HepG2 (cell line): ENCODE measurements around the gene ABCC10. TPM values are rescaled to one million over a fixed set of nuclear protein-coding genes. Genes with fewer than 3 reads are reported as not detected.

Source experiments
- ATAC-seq: fragments of 200-7000 bp; cut with Tn5 transposase; 3 replicates; pipeline ENCODE4 v1.9.1; 2020; ENCODE audit warnings: mild to moderate bottlenecking, moderate library complexity
- BruUV-seq: library from RNA; stranded (reverse); fragments of 400-500 nt; replicated peaks from 2 replicates; lab custom pipeline; 2021; lab: Mats Ljungman, UMichigan
- CTCF ChIA-PET: fragments of 300-600 bp; formaldehyde crosslinking; extraction: SDS; loops from one replicate; lab custom pipeline; 2021; ENCODE audit warnings: low total read pairs, inconsistent platforms, low intra/inter-chr PET ratio; lab: Yijun Ruan, JAX
- POLR2A ChIA-PET: fragments of 350-600 bp; sonication (Branson Sonifier 250); formaldehyde crosslinking; loops from one replicate; lab custom pipeline; 2020; ENCODE audit warnings: antibody characterized with exemption, inconsistent platforms; lab: Yijun Ruan, JAX
- DNase-seq: peaks from one replicate; pipeline ENCODE4 v3.0.0-alpha.2; 2015; ENCODE audit warnings: low spot score
- FAIRE-seq: peaks from 3 replicates; lab custom pipeline; 2011; peaks lifted over from hg19 to GRCh38; lab: Jason Lieb, UNC
- H2AFZ ChIP-seq: one replicate; pipeline ENCODE4 v1.6.1; 2011; ENCODE audit warnings: low read length, inconsistent platforms
- H3K27ac ChIP-seq: fragments of 300-600 bp; 3 replicates; pipeline ENCODE4 v1.8.0; 2011; ENCODE audit warnings: mixed run types, mild to moderate bottlenecking, mixed read lengths, low read length, inconsistent platforms; ENCODE audit not compliant: insufficient read depth; ENCODE audit errors: extremely low read length
- H3K27me3 ChIP-seq, 2 experiments: fragments of 200-600 bp in 1 of 2; 2 replicates in 1 of 2; 3 replicates in 1 of 2; pipeline versions ENCODE4 v1.6.0 to v1.8.0; 2011; ENCODE audit warnings: low read length in 2 of 2, mild to moderate bottlenecking in 2 of 2, moderate library complexity in 2 of 2, inconsistent platforms in 1 of 2; ENCODE audit not compliant: insufficient read depth in 2 of 2, control insufficient read depth in 1 of 2
- H3K36me3 ChIP-seq, 2 experiments: fragments of 200-600 bp in 1 of 2; replicated peaks in 1 of 2; 2 replicates in 1 of 2; 3 replicates in 1 of 2; pipeline versions ENCODE4 v1.5.1 to v1.8.0; 2011; ENCODE audit warnings: low read length in 2 of 2, inconsistent platforms in 1 of 2; ENCODE audit not compliant: insufficient read depth in 2 of 2, control insufficient read depth in 1 of 2
- H3K4me1 ChIP-seq: 2 replicates; pipeline ENCODE4 v1.5.1; 2012; ENCODE audit warnings: low read length, inconsistent platforms; ENCODE audit not compliant: insufficient read depth
- H3K4me2 ChIP-seq: 2 replicates; pipeline ENCODE4 v1.6.0; 2011; ENCODE audit warnings: low read depth, low read length, inconsistent platforms
- H3K4me3 ChIP-seq, 3 experiments: fragments of 200-600 bp in 1 of 3; sonication (generic), shearing (Covaris generic) in 1 of 3; replicated peaks in 1 of 3; 2 replicates each; pipeline ENCODE4 v1.5.1; 2011 to 2016; ENCODE audit warnings: low read length in 3 of 3, inconsistent platforms in 2 of 3, low read depth in 2 of 3, mild to moderate bottlenecking in 2 of 3, control low read depth in 1 of 3, mixed read lengths in 1 of 3; ENCODE audit not compliant: insufficient read depth in 1 of 3
- H3K79me2 ChIP-seq: one replicate; pipeline ENCODE4 v1.6.1; 2011; ENCODE audit warnings: low read length, inconsistent platforms; ENCODE audit not compliant: insufficient read depth
- H3K9ac ChIP-seq: 2 replicates; pipeline ENCODE4 v1.6.0; 2011; ENCODE audit warnings: mild to moderate bottlenecking, low read depth, low read length, inconsistent platforms; ENCODE audit not compliant: insufficient read depth
- H3K9me3 ChIP-seq: 2 replicates; pipeline ENCODE4 v1.5.1; 2012; ENCODE audit warnings: mild to moderate bottlenecking, low read length
- H4K20me1 ChIP-seq: 2 replicates; pipeline ENCODE4 v1.6.0; 2011; ENCODE audit warnings: inconsistent platforms, mild to moderate bottlenecking, low read length, moderate library complexity; ENCODE audit not compliant: insufficient read depth
- AGO2 ChIP-seq: fragments of 200-400 bp; formaldehyde crosslinking; optimal IDR thresholded peaks from 2 replicates; pipeline ENCODE3; 2017; ENCODE audit warnings: mild to moderate bottlenecking, low read depth, low read length, moderate library complexity
- HNRNPK ChIP-seq: fragments of 200-400 bp; formaldehyde crosslinking; IDR thresholded peaks from 2 replicates; pipeline ENCODE4 v1.6.1; 2018; ENCODE audit warnings: low read length, low read depth, moderate library complexity, mild to moderate bottlenecking; ENCODE audit not compliant: poor library complexity, severe bottlenecking
- KLF9 ChIP-seq: IDR thresholded peaks from 2 replicates; pipeline ENCODE4 v1.6.1; 2016; ENCODE audit warnings: low read depth
- POLR2AphosphoS5 ChIP-seq: IDR thresholded peaks from 2 replicates; pipeline ENCODE4 v1.6.1; 2012; ENCODE audit warnings: low read depth, low read length
- SIN3B ChIP-seq: fragments of 150-350 bp; IDR thresholded peaks from 2 replicates; pipeline ENCODE4 v1.6.1; 2014; ENCODE audit warnings: low read length
- TBX3 ChIP-seq: fragments of 450-650 bp; IDR thresholded peaks from 2 replicates; pipeline ENCODE4 v1.6.1; 2017; ENCODE audit warnings: antibody characterized with exemption, mild to moderate bottlenecking, inconsistent platforms, borderline replicate concordance
- ZBTB21 ChIP-seq: sonication (generic); formaldehyde crosslinking; IDR thresholded peaks from 2 replicates; pipeline ENCODE4 v1.4.0; 2020; ENCODE audit warnings: missing genetic modification reagents
- ZNF343 ChIP-seq: sonication (generic); formaldehyde crosslinking; IDR thresholded peaks from 2 replicates; pipeline ENCODE4 v1.4.0; 2020; ENCODE audit warnings: mild to moderate bottlenecking, missing genetic modification reagents
- ZNF484 ChIP-seq: sonication (generic); formaldehyde crosslinking; IDR thresholded peaks from 2 replicates; pipeline ENCODE4 v1.5.1; 2020; ENCODE audit warnings: mild to moderate bottlenecking, low read depth, missing genetic modification reagents, borderline replicate concordance
- ZNF775 ChIP-seq: sonication (generic); formaldehyde crosslinking; IDR thresholded peaks from 2 replicates; pipeline ENCODE4 v1.4.0; 2020; ENCODE audit warnings: missing genetic modification reagents, mild to moderate bottlenecking, moderate library complexity, borderline replicate concordance
- WGBS: methylation state at CpG from one replicate; pipeline ENCODE4 v1.1.6; 2017; ENCODE audit warnings: low lambda C conversion rate; 5-methylcytosine and 5-hydroxymethylcytosine counted together
- in situ Hi-C: cut with HindIII; loops from 2 replicates; pipeline ENCODE4 v1.10.0; 2017; ENCODE audit warnings: low pct_unique_long_range_greater_than_20kb; ENCODE audit not compliant: extremely low pct_ligation_motif_present
- intact Hi-C: fragments of 100-400 bp; cut with micrococcal nuclease; formaldehyde crosslinking; loops from one replicate; pipeline ENCODE4 v1.10.0; 2022; ENCODE audit not compliant: unreplicated experiment
- polyA plus RNA-seq, 8 experiments: library from polyadenylated mRNA; depleted of rRNA in 3 of 8; stranded (reverse) in 7 of 8; unstranded in 1 of 8; fragments of >200 nt; fragmentation: Illumina TruSeq in 4 of 8; extraction: Trizol in 4 of 8; gene quantifications; 2 replicates each; pipeline versions ENCODE4 v1.2.1 to v1.2.3, GENCODE V29; 2011 to 2016; ENCODE audit warnings: low read depth in 4 of 8, missing spikeins in 1 of 8, mixed read lengths in 1 of 8; ENCODE audit not compliant: insufficient read depth in 1 of 8
- total RNA-seq, 5 experiments: library from RNA; depleted of rRNA; stranded (reverse); fragments of >200 nt; fragmentation: Illumina TruSeq; extraction: Trizol; gene quantifications; 2 replicates each; pipeline ENCODE4 v1.2.3, GENCODE V29; 2016; ENCODE audit warnings: low read depth in 1 of 5
- TF ChIP-seq, protein P1 (sequence below): sonication (generic); formaldehyde crosslinking; conservative IDR thresholded peaks from 2 replicates; pipeline ENCODE4 v1.8.1; 2023; ENCODE audit warnings: missing genetic modification reagents

ABCC10 gene
- total and polyA plus RNA-seq, 2 of the 13 experiments (the other 11 are each of a cell fraction or from before 2014, with no cell fraction given), result 16.0 to 24.3 TPM

DNA sequence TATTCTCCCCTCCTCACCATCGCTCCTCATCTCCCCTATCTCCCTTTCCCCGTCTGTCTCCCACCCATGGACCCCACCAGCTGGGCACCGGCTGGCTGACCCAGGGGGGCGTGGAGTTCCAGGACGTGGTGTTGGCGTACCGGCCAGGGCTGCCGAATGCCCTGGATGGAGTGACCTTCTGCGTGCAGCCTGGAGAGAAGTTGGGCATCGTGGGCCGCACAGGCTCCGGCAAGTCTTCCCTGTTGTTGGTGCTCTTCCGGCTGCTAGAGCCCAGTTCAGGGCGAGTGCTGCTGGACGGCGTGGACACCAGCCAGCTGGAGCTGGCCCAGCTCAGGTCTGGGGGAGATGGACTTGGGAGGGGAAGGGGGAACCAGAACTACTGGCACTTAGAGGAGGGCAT, 20.3 kb downstream of the ABCC10 start:
- intact Hi-C loops, result no loop called here
- H4K20me1 ChIP-seq, result no peaks in the 10 kb centered on the region
- no peak overlapping the region for H3K9ac ChIP-seq
- ChIA-PET POLR2A (interaction anchor here (1.1 to 2.6 kb wide), 3 partner anchors 9 to 20 kb away, joined by 3 to 8 read pairs (median 4); partner anchors contain the start of gene ABCC10), CTCF (no interaction called here)
- no peaks in the 10 kb centered on the region for H3K4me1 ChIP-seq
- 99% methylated on average over 16 of the region's 16 CpGs for WGBS
- H3K27me3 ChIP-seq, result no peaks in the 10 kb centered on the region
- in situ Hi-C loops, result no loop called here
- no peak overlapping the region for H3K4me2 ChIP-seq
- FAIRE-seq (no peak), DNase-seq (no peak), ATAC-seq (no peak)
- no peaks in the 10 kb centered on the region for H3K9me3 ChIP-seq
- H3K27ac ChIP-seq, result no peak overlapping the region
- no TSS peak for BruUV-seq
- no peak for TF ChIP-seq ZNF775
- peak; percentile 34 for TF ChIP-seq HNRNPK
- TF ChIP-seq ZBTB21, result no peak
- TF ChIP-seq KLF9 (CRISPR knock-in tag), result no peak
- no peak for TF ChIP-seq TBX3
- TF ChIP-seq ZNF484, result no peak
- no peak for TF ChIP-seq SIN3B
- TF ChIP-seq, protein P1, sequence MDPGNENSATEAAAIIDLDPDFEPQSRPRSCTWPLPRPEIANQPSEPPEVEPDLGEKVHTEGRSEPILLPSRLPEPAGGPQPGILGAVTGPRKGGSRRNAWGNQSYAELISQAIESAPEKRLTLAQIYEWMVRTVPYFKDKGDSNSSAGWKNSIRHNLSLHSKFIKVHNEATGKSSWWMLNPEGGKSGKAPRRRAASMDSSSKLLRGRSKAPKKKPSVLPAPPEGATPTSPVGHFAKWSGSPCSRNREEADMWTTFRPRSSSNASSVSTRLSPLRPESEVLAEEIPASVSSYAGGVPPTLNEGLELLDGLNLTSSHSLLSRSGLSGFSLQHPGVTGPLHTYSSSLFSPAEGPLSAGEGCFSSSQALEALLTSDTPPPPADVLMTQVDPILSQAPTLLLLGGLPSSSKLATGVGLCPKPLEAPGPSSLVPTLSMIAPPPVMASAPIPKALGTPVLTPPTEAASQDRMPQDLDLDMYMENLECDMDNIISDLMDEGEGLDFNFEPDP, result no peak
- no peak for TF ChIP-seq ZNF343 (CRISPR knock-in tag)
- TF ChIP-seq POLR2AphosphoS5, result no peak
- TF ChIP-seq AGO2, result peak; percentile 66
- TF ChIP-seq, all 625 proteins: peak for 2
- Histone ChIP-seq H3K36me3 (peaks cover 28 to 51% of the 10 kb centered on the region in 2 experiments), H2AFZ (no peak overlapping the region), H3K4me3 (no peak overlapping the region), H3K79me2 (no peaks in the 10 kb centered on the region)
